Epithelial cell of proximal tubule (primary cell): ENCODE measurements around the gene LAMTOR4. TPM values are rescaled to one million over a fixed set of nuclear protein-coding genes. Genes with fewer than 3 reads are reported as not detected.

Experiments
- DNase-seq: peaks from one replicate; pipeline ENCODE4 v3.0.0-alpha.2; 2011; ENCODE audit warnings: low read depth
- H3K4me3 ChIP-seq: 2 replicates; pipeline ENCODE4 v1.5.1; 2011; ENCODE audit warnings: low read depth, mild to moderate bottlenecking, low read length
- total RNA-seq: library from RNA; depleted of rRNA; stranded (reverse); fragments of >200 nt; gene quantifications from 2 replicates; pipeline ENCODE4 v1.2.3, GENCODE V29; 2015
- TF ChIP-seq, protein P1 (sequence below): conservative IDR thresholded peaks from 2 replicates; pipeline ENCODE4 v1.5.1; 2012; ENCODE audit warnings: low read depth, mild to moderate bottlenecking, low read length

LAMTOR4 gene
- total RNA-seq = 201 and 232 TPM in 2 replicates

DNA sequence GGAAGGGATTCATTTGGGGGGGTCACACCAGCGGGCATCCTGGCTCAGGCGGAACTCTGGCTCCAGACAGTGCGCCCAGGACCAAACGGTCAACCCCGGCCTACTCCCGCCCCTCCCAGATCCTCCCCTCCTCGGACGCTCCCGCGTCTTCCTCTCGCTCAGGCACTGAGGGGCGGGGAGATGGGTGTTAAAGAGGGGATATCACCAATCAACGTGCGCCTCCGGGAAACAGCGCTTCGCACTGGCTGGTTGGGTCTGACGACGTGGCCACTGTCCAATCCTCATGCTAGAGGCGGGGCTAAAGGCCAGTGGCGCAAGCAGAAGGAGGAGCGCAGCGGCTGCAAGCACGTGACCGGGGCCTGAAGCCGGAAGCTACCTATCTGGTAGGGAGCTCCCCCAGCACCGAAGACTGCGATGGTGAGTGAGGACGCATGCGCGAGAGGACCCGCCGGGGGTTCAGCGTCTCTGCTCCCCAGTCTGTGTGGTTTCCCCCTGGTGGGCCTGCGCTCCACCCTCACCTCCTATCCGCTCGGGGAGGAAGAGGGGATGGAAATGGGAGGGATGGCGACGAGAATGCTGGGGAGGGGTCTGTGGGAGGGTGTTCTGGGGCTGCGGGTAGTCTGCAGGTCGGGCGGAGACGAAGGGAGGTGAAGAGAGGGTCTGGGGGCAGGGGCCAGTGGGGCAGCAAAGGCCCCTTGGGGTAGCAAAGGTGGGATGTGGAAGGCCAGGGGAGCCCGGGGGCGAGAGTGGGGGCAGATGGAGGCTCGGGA is at the start of gene LAMTOR4:
TSS of gene LAMTOR4 (plus strand) at position 360 of the 770 bp plus-strand sequence. CDS start at position 415, 55 bp downstream.
- TF ChIP-seq, protein P1, sequence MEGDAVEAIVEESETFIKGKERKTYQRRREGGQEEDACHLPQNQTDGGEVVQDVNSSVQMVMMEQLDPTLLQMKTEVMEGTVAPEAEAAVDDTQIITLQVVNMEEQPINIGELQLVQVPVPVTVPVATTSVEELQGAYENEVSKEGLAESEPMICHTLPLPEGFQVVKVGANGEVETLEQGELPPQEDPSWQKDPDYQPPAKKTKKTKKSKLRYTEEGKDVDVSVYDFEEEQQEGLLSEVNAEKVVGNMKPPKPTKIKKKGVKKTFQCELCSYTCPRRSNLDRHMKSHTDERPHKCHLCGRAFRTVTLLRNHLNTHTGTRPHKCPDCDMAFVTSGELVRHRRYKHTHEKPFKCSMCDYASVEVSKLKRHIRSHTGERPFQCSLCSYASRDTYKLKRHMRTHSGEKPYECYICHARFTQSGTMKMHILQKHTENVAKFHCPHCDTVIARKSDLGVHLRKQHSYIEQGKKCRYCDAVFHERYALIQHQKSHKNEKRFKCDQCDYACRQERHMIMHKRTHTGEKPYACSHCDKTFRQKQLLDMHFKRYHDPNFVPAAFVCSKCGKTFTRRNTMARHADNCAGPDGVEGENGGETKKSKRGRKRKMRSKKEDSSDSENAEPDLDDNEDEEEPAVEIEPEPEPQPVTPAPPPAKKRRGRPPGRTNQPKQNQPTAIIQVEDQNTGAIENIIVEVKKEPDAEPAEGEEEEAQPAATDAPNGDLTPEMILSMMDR = no peak
- peak; percentile 87 for DNase-seq

DNA sequence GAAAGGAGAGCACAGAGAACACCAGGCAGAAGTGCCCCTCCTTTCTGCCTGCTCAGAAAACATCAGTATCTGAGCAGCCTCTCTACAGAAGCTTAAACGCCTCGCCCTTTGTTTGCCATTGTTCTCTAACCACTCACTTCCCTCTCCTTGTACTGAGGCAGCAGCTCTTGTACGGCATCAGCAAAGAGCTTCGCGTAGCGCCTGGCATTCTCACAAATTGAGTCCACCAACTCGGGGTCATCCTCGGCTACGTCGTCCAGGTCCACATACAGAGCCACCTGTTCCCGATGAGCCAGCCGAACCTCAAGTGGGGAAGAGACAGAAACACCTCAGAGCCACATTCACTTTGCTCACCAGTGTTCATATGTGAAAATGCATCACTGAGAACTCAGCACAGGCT is 49.3 kb upstream of the LAMTOR4 start:
- DNase-seq = no peak
- TF ChIP-seq, protein P1 = no peak
- H3K4me3 ChIP-seq = peak overlapping the region; percentile 74

More for the DNA sequence above, at the start of gene LAMTOR4:
- H3K4me3 ChIP-seq = peak within 1 kb of the TSS; percentile 99

DNA sequence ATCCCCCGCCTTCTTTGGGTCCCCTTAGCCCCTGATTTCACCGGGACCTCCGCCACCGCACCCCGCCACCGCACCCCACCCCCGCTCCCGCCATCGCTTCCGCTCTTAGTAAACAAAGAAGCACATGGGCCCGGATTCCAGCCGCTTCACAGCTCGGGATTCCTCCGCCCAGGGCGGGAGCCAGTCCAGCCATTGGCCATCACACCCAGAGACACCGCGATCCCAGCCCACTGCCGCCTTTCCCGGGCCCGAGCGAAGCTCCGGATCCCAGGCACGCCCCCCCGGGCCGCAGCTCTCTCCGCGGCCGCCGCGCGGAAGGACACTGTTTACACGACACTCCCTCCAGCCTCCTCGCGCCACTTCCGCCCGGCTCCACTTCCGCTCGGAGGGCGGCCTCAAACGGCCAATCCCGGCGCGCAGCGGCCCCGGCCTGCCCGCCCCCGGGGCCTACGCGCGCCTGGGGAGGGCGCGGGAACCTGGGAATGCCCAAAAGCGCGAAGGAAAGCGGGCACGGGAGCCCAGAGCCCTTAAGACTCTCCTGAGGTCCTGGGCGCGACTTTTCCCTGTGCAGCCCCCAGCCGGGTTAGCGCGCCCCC is 48.2 kb upstream of the LAMTOR4 start:
- DNase-seq = peak; percentile 80
- TF ChIP-seq, protein P1 = no peak
- peak overlapping the region; percentile 74 for H3K4me3 ChIP-seq

DNA sequence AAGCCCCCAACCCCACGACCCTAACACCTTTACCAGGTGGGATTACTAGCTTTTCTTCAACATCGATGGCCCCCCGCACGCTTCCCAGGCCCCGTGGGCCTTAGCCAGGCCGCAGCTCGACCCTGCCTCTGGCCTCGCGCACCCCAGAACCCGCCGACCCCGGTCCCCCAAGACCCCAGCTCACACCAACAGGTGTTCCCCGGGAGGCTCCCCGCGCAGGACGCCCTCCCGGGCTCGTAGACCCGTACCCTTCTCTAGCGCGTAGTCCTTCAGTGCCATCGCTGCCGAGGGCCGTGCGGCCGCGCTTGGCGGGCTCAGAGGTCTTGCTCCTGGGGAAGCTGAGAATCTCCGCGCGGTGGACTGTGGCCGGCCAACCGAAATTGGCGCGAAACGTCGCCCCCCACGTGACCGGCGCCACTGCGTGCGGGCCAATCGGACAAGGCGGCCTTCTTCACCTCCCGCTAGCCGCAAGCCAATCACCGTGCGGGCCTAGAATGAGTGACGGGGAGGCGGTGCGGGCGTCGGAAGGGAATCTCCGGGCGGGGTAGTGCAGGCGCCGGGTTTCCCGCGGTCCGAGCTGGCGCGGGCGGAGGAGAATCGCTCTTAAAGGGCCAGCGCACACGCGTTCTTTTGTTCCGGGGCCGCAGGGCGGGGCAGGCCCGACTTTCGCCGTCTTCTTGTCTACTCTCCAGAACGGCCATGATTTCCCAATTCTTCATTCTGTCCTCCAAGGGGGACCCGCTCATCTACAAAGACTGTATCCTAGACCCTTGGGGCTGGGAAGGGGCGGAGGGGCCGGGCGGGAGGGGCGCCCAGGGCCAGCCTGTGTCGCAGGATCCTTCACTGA is 47.5 kb upstream of the LAMTOR4 start, which contains the start of the genes AP4M1 and MCM7:
TSS of gene AP4M1 (plus strand) at position 628 of the 847 bp plus-strand sequence. CDS start at position 700, 72 bp downstream.
TSS of gene MCM7 (minus strand) at position 382 of the 847 bp plus-strand sequence. CDS start at position 279, 103 bp downstream.
- H3K4me3 ChIP-seq = peak within 1 kb of the TSS; percentile 74
- DNase-seq = peak; percentile 69
- TF ChIP-seq, protein P1 = no peak

DNA sequence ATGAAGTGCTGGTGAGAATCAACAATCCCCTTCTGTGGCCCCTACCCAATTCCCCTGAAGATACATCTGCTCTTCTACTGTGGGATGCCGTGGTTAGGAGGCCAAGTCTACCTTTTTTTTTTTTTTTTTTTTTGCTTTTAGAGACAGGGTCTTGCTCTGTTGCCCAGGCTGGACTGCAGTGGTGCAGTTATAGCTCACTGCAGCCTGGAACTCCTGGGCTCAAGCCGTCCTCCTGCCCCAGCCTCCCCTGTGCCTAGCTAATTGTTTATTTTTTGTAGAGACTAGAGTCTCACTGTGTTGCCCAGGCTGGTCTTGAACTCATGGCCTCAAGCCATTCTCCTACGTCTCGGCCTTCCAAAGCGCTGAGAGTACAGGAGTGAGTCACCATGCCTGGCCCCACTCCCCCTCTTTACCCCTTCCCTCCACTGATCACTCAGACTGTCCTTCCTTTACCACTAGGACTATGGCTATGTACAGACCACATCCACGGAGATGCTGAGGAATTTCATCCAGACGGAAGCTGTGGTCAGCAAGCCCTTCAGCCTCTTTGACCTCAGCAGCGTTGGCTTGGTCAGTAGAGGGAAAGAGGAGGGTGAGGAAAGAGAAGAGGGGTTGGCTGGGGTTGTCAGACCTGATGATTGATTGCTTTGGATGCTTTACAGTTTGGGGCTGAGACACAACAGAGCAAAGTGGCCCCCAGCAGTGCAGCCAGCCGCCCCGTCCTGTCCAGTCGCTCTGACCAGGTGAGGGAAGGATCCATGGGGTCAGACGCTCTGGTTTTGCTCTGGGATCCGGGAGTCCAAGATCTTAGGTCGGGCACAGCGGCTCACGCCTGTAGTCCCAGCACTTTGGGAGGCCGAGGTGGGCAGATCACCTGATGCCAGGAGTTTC is 45.5 kb upstream of the LAMTOR4 start:
- DNase-seq = no peak
- TF ChIP-seq, protein P1 = no peak
- peak overlapping the region; percentile 74 for H3K4me3 ChIP-seq

DNA sequence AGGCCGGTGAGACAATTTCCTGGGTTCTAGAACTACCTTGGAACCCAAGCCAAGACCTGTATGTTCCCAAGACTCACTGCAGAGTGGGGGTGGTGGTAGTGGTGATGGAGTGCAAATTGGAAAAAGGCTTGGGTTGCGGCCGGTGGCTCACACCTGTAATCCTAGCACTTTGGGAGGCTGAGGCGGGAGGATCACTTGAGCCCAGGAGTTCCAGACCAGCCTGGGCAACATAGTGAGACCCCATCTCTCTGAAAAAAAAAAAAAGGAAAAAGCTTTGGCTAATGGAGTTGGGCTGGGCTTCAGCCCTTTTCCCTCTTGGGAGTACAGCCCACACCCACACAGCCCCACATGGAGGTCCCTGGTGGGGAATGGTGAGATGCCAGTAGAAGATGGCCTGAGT is 43.2 kb upstream of the LAMTOR4 start:
- TF ChIP-seq, protein P1 = no peak
- no peak overlapping the region for H3K4me3 ChIP-seq
- no peak for DNase-seq
